ENCODE results near the gene KIF21A.

KIF21A gene

DNA sequence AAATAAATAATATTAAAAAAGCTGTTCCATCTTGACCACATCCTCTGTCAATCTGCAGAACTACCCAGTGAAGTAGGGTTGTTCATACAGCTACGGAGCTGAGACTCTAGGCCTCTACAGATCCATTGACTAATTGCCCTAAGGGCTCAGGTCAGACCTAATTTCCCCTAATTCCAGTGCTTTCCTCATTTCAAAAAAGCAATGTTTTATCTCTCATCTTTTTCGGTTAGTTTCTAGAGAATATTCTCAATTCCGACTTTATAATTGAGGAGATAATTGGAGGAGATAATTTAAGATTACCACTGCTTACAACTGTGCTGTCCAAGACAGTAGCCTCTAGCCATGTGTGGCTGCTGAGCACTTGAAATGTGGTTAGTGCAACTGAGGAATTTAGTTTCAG, 167.1 kb downstream of the KIF21A start:
- DNase-seq (ENCODE audit: low spot score), result no peak

DNA sequence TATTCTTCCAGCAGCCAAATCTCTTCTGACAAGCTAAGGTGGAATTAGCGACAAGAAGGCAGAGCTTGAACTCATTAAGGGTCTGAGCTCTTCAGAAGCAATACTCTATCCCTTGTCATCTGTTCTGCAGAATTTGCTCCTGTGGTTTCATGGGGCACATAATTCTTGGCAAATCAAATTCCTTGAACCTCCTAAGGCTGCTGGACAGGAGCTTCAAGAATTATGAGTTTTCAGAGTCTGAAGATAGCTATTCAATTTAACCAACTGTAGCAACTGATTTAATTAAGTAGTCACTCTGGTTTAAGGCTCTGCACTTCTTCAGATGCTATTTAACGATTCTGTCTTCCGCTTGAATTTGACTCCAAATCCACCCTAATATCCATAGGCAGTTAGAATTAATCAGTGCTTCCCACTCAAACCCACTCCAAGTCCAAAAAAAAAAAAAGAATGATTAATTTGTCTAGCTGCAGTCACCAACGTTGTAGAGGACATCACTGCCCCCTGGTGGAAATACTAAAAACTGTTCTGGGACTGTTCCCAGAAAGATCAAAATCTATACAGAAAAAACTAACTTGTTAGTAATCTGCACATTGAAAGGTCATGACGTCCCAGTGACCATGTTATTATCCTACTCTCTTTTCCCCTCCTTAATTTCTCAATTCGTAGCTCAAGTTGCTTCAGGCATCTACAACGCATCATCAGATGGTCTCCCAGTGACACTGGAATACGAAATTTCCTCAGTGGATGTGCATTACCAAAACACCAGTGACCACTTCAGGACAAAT, 169.9 kb downstream of the KIF21A start:
- peak; percentile 13 for DNase-seq (ENCODE audit: low spot score)

DNA sequence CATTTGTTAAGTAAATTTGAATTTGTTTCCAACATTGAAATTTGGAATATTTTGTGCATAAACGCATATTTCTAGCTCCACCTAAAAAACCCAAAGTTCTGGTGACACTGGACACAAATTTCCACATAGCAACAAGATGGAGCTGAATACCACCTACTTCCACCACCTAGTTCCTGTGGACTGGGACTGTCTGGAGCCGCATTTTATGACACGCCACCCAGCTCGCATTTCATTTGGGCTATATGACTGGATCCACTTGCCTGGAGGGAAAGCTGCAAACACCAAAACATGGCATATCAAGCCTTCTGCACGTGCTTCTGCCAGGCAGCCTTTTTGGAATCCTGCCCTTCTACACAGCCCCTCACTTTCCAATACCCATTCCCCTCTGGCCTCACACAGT, 173.4 kb downstream of the KIF21A start:
- no peak for DNase-seq (ENCODE audit: low spot score)

DNA sequence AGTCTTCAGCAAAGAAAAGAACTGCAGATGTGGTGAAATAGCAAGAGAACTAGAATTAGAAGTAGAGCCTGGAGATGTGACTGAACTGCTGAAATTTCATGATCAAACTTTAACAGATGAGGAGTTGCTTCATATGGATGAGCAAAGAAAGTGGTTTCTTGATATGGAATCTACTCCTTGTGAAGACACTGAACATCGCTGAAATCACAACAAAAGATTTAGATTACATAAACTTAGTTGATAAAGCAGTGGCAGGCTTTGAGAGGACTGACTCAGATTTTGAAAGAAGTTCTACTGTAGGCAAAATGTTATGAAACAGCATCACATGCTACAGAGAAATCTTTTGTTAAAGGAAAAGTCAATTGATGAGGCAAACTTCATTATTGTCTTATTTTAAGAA, 175.0 kb downstream of the KIF21A start:
- no peak for DNase-seq (ENCODE audit: low spot score)

DNA sequence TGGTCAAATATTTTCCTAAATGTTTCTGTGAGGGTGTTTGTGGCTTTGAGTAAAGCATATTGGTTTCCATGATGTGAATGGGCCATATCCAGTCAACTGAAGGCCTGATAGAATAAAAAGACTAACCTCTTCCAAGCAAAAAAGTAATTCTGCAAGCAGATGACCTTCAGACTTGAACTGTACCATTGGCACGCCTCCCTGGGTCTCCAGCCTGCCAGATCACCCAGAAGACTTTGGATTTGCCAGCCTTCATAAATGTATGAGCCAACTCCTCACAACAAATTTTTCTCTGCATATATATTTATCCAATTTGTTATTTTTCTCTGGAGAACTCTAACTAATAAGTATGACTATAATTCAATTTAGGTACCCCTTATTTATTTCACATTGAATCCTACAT, 190.3 kb downstream of the KIF21A start:
- DNase-seq (ENCODE audit: low spot score), result no peak

Data from HuH-7.5 (cell line).